Measurements from ENCODE around the gene STXBP5. TPM values are rescaled to one million over a fixed set of nuclear protein-coding genes. Genes with fewer than 3 reads are reported as not detected.

STXBP5 gene
- total RNA-seq, 1 donor from 2014 or later = 14.4 TPM

- no peak overlapping the region for H3K4me3 ChIP-seq
- DNase-seq = no peak
- no peaks in the 10 kb centered on the region for H3K27me3 ChIP-seq (ENCODE audit: low read depth)
- H3K27ac ChIP-seq (replicated peaks) = no peak overlapping the region
- H3K4me1 ChIP-seq = no peaks in the 10 kb centered on the region
- H3K36me3 ChIP-seq = no peaks in the 10 kb centered on the region
- no peak for TF ChIP-seq CTCF (IDR thresholded peaks at IDR 0.05; ENCODE audit: borderline replicate concordance)
- peaks cover 19% of the 10 kb centered on the region for H3K9me3 ChIP-seq (replicated peaks)
- intact Hi-C loops (cut with micrococcal nuclease) = no loop called here
Observed at GRCh38 chr6:147423111-147423510, 218.9 kb downstream of the STXBP5 start.

- no peaks in the 10 kb centered on the region for H3K27me3 ChIP-seq (ENCODE audit: low read depth)
- peaks cover 10% of the 10 kb centered on the region for H3K9me3 ChIP-seq (replicated peaks)
- no peak overlapping the region for H3K27ac ChIP-seq (replicated peaks)
- no peak for TF ChIP-seq CTCF (IDR thresholded peaks at IDR 0.05; ENCODE audit: borderline replicate concordance)
- H3K36me3 ChIP-seq = no peaks in the 10 kb centered on the region
- intact Hi-C loops (cut with micrococcal nuclease) = no loop called here
- no peak overlapping the region for H3K4me3 ChIP-seq
- no peaks in the 10 kb centered on the region for H3K4me1 ChIP-seq
- no peak for DNase-seq
Observed at GRCh38 chr6:147429794-147430193, 225.6 kb downstream of the STXBP5 start.

- TF ChIP-seq CTCF (IDR thresholded peaks at IDR 0.05; ENCODE audit: borderline replicate concordance) = no peak
- DNase-seq = no peak
- no peak overlapping the region for H3K4me3 ChIP-seq
- H3K27me3 ChIP-seq (ENCODE audit: low read depth) = no peaks in the 10 kb centered on the region
- H3K27ac ChIP-seq (replicated peaks) = no peak overlapping the region
- intact Hi-C loops (cut with micrococcal nuclease) = no loop called here
- H3K36me3 ChIP-seq = no peaks in the 10 kb centered on the region
- no peaks in the 10 kb centered on the region for H3K9me3 ChIP-seq (replicated peaks)
- H3K4me1 ChIP-seq = no peaks in the 10 kb centered on the region
Observed at GRCh38 chr6:147430811-147431210, 226.6 kb downstream of the STXBP5 start.

- intact Hi-C loops (cut with micrococcal nuclease) = no loop called here
- no peaks in the 10 kb centered on the region for H3K4me1 ChIP-seq
- H3K36me3 ChIP-seq = no peaks in the 10 kb centered on the region
- H3K27me3 ChIP-seq (ENCODE audit: low read depth) = peaks cover 20% of the 10 kb centered on the region
- no peak for TF ChIP-seq CTCF (IDR thresholded peaks at IDR 0.05; ENCODE audit: borderline replicate concordance)
- DNase-seq = no peak
- no peaks in the 10 kb centered on the region for H3K9me3 ChIP-seq (replicated peaks)
- H3K27ac ChIP-seq (replicated peaks) = no peak overlapping the region
- H3K4me3 ChIP-seq = no peak overlapping the region
Observed at GRCh38 chr6:147434076-147434475, 229.9 kb downstream of the STXBP5 start.

GRCh38 chr6:147434516-147434915 lies 230.3 kb downstream of the STXBP5 start:
- no peak for DNase-seq
- H3K27me3 ChIP-seq (ENCODE audit: low read depth) = peaks cover 20% of the 10 kb centered on the region
- H3K27ac ChIP-seq (replicated peaks) = no peak overlapping the region
- H3K4me3 ChIP-seq = no peak overlapping the region
- no peaks in the 10 kb centered on the region for H3K9me3 ChIP-seq (replicated peaks)
- TF ChIP-seq CTCF (IDR thresholded peaks at IDR 0.05; ENCODE audit: borderline replicate concordance) = no peak
- H3K36me3 ChIP-seq = no peaks in the 10 kb centered on the region
- H3K4me1 ChIP-seq = no peaks in the 10 kb centered on the region
- intact Hi-C loops (cut with micrococcal nuclease) = no loop called here

- Histone ChIP-seq H3K27ac (replicated peaks) (no peak overlapping the region), H3K4me3 (no peak overlapping the region), H3K27me3 (ENCODE audit: low read depth) (peaks cover 20% of the 10 kb centered on the region), H3K36me3 (no peaks in the 10 kb centered on the region), H3K4me1 (no peaks in the 10 kb centered on the region), H3K9me3 (replicated peaks) (no peaks in the 10 kb centered on the region)
- DNase-seq = no peak
- intact Hi-C loops (cut with micrococcal nuclease) = no loop called here
- no peak for TF ChIP-seq CTCF (IDR thresholded peaks at IDR 0.05; ENCODE audit: borderline replicate concordance)
Observed at GRCh38 chr6:147437615-147438014, 233.4 kb downstream of the STXBP5 start.

Data from left ventricle myocardium inferior (tissue), 1 donor.